ENCODE data around the gene CD3G.

Gene CD3G

DNA sequence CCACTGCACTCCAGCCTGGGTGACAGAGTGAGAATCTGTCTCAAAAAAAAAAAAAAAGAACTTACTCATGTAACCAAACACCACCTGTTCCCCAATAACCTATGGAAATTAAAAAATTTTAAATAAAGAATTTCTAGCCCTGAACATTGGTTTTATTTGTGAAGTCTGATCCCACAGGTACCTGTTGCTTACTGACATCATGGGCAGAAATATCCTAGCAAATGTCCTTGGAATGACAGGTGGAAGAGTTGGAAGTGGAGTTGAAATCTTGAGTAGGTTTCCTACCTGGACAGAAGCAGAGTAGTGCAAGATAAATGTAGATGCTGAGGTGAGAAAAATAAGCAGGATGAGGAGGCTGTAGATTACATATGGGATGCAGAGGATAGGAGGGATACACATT is 18.9 kb upstream of the CD3G start:
- DNase-seq, result no peak

GRCh38 chr11:118328745-118329144 is 15.4 kb upstream of the CD3G start:
- no peak for DNase-seq

GRCh38 chr11:118334745-118335144 is 9.4 kb upstream of the CD3G start:
- DNase-seq, result no peak

- peak; percentile 80 for DNase-seq
Observed at GRCh38 chr11:118338637-118339061, 5.5 kb upstream of the CD3G start.

DNA sequence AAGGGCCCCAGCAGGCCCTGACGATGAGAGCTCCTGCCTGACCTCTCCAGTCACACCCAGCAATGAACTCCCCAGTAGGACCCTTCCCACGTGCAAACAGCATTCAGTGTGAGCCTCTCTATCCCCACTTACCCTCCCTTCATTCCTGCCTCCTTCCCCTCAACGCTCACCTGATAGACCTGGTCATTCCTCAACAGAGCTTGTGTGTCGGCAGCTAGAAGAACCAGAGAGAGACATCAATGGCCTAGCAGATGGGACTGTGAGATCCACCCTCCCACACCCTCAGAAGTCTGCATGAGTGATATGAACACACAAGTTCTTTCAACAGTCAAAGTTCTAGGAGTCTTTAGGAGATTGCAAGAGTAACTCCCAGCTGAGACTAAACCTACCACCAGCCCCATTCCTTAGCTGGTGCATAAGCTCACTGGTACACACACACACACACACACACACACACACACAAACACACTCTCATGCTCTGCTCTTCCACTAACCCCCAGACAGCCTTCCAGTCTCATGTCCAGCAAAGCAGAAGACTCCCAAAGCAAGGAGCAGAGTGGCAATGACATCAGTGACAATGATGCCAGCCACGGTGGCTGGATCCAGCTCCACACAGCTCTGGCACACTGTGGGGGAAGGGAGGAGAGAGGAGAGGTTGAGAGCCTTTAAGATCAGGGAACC is 4.7 kb upstream of the CD3G start:
- no peak for DNase-seq

DNA sequence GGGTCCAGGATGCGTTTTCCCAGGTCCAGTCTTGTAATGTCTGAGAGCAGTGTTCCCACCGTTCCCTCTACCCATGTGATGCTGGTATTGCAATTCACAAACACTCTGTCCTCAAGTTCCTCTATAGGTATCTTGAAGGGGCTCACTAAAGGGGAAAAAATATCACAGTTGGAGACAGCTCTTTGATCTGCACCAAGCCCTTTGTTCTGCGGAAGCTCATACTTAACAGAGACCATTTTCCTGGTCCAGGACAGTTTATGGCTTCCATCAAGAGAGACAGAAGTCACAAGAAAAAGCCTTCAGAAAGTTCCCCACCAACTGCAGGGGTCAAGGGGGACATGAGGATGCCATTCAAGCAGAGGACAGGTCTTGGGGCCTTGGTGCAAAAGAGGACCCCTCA is 3.7 kb upstream of the CD3G start:
- no peak for DNase-seq

DNA sequence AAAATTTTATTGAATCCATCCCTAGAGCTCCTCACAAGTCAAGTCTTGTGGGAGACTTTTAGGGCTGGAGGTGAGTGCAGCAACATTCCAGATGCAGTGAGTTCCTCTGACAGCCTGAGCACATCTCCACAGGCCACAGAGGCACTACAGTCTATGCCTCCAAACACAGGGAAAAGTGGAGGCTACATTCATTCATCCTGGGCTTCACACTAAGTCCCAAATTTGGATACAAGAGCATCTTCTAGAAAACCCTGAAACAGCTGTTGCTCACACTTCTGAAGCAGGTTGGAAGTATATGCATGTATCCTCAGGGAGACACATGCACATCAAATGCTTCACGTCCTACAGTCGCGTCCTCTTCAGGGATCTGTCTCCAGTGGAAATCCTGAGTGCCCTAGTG is 2.9 kb upstream of the CD3G start:
- no peak for DNase-seq

- no peak for DNase-seq
Observed at GRCh38 chr11:118341815-118342489, 2.2 kb upstream of the CD3G start.

- DNase-seq, result peak; percentile 59
Observed at GRCh38 chr11:118342503-118343161, 1.5 kb upstream of the CD3G start, which contains the start of gene CD3D. Gene CD3D, minus strand, starts transcription at chr11:118342705. Its CDS starts 98 bp downstream, at chr11:118342607.

DNA sequence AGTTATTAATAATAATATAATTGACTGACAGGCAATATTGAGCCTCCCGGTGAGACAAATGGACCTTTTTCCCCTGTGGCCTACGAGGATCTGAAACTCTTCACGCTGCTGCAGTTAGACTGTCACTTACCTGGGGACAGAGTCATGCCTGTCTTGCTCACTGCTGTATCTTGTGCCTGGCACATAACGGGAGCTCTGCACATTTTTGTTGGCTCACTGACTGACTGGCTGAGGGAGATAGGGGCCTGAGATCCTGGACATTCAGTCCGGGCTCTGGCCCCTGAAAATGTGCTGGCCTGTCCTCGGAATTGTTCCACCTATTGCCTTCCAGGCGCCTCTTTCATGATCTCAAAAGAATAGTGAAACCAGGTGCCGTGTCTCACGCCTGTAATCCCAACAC is 896 bp upstream of the CD3G start:
- no peak for DNase-seq

GRCh38 chr11:118349475-118349874 is 5.3 kb downstream of the CD3G start:
- no peak for DNase-seq

- DNase-seq, result no peak
Observed at GRCh38 chr11:118353084-118353710, 9.1 kb downstream of the CD3G start.

GRCh38 chr11:118358071-118358470 is 13.9 kb downstream of the CD3G start:
- DNase-seq, result no peak

- peak; percentile 97 for DNase-seq
Observed at GRCh38 chr11:118359295-118359958, 15.3 kb downstream of the CD3G start, which contains the start of gene UBE4A. Gene UBE4A, plus strand, starts transcription at chr11:118359600. Its CDS starts 5,481 bp downstream, at chr11:118365081.

- no peak for DNase-seq
Observed at GRCh38 chr11:118364956-118365615, 20.9 kb downstream of the CD3G start.

GRCh38 chr11:118366287-118366686 is 22.1 kb downstream of the CD3G start:
- no peak for DNase-seq

- no peak for DNase-seq
Observed at GRCh38 chr11:118370774-118371173, 26.6 kb downstream of the CD3G start.

- DNase-seq, result no peak
Observed at GRCh38 chr11:118373263-118373662, 29.1 kb downstream of the CD3G start.

GRCh38 chr11:118373871-118374270 is 29.7 kb downstream of the CD3G start:
- no peak for DNase-seq

DNA sequence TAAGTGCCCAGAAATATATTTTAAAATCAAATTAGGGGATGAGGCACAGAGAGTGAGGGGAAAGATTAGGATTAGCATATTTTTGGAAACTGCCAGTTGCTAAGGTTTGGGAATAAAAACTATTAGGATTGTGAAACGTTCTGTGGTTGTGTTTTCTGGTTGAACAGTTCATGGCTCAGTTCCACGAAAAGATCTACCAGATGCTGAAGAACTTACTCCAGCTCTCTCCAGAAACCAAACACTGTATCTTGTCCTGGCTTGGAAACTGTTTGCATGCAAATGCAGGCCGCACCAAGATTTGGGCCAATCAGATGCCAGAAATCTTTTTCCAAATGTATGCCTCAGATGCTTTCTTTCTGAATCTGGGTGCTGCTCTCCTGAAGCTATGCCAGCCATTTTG is 30.6 kb downstream of the CD3G start:
- DNase-seq, result no peak

GRCh38 chr11:118375978-118376377 is 31.8 kb downstream of the CD3G start:
- no peak for DNase-seq

- DNase-seq, result no peak
Observed at GRCh38 chr11:118379497-118379896, 35.4 kb downstream of the CD3G start.
